Fibroblast of the aortic adventitia (primary cell): ENCODE results near the gene CSRP2. TPM values are rescaled to one million over a fixed set of nuclear protein-coding genes. Genes with fewer than 3 reads are reported as not detected.

ENCODE experiments used
- DNase-seq: peaks from one replicate; pipeline ENCODE4 v3.0.0-alpha.2; 2010; ENCODE audit warnings: low read depth
- H3K4me3 ChIP-seq: 2 replicates; pipeline ENCODE4 v1.5.1; 2011; ENCODE audit warnings: low read depth, mild to moderate bottlenecking, control low read depth, low read length, moderate library complexity
- total RNA-seq: library from RNA; depleted of rRNA; stranded (reverse); fragments of >200 nt; gene quantifications from 2 replicates; pipeline ENCODE4 v1.2.3, GENCODE V29; 2012; ENCODE audit warnings: low replicate concordance
- TF ChIP-seq, protein P1 (sequence below): IDR thresholded peaks from 2 replicates; pipeline ENCODE4 v1.5.1; 2011; ENCODE audit warnings: mild to moderate bottlenecking, low read length, control low read depth, inconsistent platforms; ENCODE audit not compliant: insufficient read depth

The CSRP2 gene
- total RNA-seq, 1 donor: 6.1 TPM

DNA sequence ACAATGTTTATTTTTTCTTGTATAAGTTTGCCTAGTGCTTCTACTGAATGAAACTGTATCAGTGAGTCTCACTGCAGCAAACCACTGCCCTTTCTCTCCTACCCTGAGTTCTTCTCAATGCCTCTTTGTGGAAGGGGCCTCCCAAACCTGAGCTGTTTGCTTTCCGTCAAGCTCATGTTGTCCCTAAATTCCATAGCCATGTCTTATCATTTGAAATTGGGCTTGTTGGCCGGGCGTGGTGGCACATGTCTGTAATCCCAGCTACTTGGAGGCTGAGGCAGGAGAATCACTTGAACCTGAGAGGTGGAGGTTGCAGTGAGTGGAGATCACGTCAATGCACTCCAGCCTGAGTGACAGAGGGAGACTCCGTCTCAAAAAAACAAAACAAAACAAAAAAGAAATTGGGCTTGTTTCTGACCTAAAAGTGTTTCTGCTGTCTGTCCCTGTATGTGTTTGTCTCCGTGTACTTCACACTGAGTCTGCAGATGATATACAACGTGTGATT, 1.8 kb upstream of the CSRP2 start:
- H3K4me3 ChIP-seq: no peak overlapping the region
- TF ChIP-seq, protein P1, sequence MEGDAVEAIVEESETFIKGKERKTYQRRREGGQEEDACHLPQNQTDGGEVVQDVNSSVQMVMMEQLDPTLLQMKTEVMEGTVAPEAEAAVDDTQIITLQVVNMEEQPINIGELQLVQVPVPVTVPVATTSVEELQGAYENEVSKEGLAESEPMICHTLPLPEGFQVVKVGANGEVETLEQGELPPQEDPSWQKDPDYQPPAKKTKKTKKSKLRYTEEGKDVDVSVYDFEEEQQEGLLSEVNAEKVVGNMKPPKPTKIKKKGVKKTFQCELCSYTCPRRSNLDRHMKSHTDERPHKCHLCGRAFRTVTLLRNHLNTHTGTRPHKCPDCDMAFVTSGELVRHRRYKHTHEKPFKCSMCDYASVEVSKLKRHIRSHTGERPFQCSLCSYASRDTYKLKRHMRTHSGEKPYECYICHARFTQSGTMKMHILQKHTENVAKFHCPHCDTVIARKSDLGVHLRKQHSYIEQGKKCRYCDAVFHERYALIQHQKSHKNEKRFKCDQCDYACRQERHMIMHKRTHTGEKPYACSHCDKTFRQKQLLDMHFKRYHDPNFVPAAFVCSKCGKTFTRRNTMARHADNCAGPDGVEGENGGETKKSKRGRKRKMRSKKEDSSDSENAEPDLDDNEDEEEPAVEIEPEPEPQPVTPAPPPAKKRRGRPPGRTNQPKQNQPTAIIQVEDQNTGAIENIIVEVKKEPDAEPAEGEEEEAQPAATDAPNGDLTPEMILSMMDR: no peak
- DNase-seq: no peak

DNA sequence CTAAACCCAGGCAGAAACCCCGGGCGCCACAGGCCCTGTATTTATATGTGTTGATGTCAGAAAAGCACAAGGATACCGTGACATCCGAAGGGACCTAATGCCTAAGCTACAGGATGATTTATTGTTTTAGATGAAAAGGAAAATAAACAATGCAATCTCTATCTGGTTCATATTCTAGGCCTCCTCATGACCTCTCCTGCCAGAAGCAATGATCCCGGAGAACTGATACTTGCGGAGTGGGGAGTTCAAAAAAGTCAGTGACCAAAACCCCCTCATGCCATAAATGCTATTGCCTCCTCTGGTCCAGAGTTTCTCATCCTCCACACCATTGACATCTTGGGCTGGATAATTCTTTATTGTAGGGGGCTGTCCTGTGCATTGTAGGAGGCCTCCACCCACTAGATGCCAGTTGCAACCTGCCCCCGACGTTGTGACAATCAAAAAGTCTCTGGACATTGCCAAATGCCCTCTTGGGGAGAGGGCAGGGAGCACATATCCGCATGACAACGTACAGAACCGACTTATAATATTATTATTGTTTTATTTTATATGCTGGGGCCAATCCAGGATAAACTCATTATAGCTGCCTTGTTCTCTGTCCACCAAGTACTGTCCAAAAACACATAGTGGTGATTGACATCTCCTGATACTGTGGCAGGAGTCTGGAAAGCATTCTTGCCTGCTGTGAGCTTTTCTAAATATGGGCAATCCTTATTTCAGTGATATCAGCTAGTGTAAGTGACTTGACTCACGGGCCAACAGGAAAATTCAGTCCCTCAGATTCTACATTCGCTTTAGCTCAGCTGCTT, 1.1 kb upstream of the CSRP2 start:
- peak; percentile 27 for DNase-seq
- TF ChIP-seq, protein P1: no peak
- peak overlapping the region; percentile 74 for H3K4me3 ChIP-seq

DNA sequence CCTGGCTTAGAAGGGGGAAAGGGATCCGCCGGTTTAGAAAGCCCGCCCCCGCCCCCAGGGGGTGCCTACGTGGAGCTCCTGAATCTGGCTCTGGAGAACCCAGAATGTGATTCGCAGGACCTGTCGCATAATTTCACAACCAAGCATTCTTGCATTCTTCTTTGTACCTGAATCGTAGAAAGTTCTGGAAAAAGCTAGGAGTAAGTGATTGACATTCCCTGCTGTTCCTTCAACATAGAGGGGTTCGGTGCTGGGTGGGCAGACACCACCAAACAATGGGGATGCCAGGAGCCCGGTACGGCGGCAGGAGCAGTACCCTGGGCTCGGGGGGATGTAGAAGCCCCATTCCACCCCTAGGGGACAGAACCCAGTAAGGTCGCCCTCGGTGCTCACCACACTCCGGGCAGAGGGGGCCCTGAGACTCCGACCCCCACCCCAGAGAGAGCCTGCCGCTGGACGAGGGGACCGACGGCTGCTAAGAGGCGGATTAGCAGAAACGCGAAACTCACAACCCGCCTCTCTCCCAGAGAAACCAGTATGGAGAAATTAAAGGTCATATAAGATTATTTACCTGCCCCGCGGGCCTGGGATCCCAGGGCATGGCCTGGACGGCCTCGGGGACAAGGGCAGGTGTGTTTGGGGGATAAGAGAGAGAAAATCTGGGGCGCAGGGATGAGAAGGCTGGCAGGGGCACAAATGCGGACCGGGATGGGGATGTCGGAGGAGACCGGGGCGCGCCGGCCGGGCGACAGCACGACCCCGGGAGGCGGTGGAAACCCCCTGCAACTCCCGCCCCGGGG, 520 bp downstream of the CSRP2 start:
- H3K4me3 ChIP-seq: peak overlapping the region; percentile 74
- TF ChIP-seq, protein P1: peak; percentile 25
- DNase-seq: no peak

DNA sequence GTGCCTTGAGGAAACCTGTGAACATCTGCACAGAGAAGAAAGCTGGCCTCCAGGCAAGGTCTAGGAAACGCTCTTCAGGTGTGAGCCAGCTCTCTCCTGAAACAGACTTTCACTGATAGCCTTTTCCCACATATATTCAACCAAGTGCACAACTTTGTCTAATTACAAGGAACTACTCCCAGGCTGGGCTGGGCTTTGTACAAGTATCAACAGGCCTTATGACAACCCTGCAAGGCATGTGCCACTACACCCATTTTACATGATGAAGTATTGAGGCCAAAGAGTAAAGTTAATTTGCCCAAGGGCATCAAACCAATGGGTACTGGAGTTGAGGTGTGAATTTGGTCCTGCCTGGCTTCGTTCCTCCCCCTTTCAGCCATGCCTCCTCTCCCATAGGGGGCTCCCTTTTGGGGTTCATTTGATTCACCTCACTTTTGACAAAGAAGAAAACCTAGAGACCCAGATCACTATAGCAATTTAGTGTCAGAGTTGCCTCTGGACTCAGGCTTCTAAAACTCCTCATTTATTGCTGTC, 2.1 kb downstream of the CSRP2 start:
- TF ChIP-seq, protein P1: no peak
- DNase-seq: no peak
- H3K4me3 ChIP-seq: no peak overlapping the region

DNA sequence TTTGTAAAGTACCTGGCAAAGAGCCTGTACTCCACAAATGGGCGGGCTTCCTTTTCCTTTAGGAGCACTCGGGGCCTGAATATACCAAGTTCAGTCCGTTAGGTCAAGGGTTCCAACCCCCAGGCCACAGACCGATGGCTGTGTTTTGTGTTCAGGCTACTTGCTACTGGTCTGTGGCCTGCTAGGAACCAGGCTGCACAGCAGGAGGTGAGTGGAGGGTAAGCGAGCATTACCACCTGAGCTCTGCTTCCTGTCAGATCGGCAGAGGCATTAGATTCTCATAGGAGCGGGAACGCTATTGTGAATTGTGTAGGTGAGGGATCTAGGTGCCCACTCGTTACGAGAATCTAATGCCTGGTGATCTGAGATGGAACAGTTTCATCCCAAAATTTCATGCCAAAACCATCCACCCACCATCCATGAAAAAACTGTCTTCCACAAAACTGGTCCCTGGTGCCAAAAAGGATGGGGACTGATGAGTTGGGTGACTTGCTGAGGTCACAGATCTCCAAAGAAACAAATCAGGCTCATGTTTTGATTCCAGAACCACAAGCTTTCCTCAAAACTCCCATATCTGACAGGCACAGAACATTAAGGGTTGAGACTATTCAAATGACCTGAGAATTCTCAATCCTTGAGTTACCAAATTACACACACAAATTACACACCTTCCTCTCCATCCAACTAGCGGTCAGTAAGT, 4.2 kb downstream of the CSRP2 start:
- no peak for DNase-seq
- H3K4me3 ChIP-seq: no peak overlapping the region
- TF ChIP-seq, protein P1: no peak

DNA sequence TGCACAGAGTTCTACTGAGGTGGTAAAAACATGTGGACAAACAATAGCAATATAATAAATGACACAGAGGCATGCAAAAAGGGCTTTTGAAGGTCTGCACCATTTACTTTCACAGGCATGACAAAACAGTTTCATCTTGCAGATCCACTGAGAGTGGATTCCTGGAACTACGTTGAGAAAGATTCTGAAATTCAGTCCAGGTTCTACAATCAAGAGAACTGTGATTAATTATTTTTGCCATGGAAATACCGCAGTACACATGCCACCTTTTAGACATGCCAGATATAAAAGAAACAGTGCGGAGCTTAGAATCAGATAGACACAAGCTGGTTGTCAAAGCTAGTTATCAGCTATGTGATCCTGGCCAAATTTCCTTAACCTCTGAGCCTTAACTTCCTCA, 4.8 kb downstream of the CSRP2 start:
- TF ChIP-seq, protein P1: no peak
- no peak overlapping the region for H3K4me3 ChIP-seq
- peak; percentile 55 for DNase-seq
